ENCODE data around the gene PTMA.

PTMA gene

DNA sequence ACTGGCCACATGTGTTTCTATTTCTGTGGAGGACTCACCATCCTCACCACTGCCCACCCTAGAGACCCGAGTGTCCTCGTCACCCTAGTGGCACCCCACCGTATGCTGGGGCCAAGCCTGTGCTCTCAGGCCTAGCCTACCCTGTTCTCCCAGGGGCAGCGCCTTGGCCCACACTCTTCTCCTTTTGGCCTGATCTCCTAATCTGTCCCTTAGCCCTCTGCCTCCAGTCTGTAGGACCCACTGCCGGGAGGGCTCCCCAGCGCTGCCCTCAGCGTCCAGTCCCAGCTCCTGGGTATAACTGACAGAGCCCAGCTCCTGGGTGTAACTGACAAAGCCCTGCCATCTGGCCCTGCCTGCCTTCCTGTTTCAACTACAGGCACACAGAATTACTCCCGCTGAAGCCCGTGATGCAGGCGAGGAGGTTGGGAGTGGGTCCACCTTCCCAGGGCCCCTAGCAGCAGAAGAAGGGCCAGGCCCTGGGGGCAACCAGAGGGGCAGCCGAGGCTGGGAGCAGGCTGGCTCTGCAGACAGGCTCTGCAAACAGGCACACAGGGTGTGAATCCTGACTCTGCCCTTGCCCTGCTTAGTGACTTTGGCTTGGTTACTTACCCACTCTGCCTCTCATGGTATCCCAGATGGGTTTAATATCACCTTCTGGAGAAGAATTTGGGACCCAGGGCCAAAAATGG, 25.6 kb upstream of the PTMA start:
- Histone ChIP-seq H3K4me2 (ENCODE audit: low read depth, low read length) (no peak overlapping the region), H3F3A (ENCODE audit: insufficient read depth, low read length) (no peaks in the 10 kb centered on the region), H3K27ac (ENCODE audit: low read length) (no peak overlapping the region)

DNA sequence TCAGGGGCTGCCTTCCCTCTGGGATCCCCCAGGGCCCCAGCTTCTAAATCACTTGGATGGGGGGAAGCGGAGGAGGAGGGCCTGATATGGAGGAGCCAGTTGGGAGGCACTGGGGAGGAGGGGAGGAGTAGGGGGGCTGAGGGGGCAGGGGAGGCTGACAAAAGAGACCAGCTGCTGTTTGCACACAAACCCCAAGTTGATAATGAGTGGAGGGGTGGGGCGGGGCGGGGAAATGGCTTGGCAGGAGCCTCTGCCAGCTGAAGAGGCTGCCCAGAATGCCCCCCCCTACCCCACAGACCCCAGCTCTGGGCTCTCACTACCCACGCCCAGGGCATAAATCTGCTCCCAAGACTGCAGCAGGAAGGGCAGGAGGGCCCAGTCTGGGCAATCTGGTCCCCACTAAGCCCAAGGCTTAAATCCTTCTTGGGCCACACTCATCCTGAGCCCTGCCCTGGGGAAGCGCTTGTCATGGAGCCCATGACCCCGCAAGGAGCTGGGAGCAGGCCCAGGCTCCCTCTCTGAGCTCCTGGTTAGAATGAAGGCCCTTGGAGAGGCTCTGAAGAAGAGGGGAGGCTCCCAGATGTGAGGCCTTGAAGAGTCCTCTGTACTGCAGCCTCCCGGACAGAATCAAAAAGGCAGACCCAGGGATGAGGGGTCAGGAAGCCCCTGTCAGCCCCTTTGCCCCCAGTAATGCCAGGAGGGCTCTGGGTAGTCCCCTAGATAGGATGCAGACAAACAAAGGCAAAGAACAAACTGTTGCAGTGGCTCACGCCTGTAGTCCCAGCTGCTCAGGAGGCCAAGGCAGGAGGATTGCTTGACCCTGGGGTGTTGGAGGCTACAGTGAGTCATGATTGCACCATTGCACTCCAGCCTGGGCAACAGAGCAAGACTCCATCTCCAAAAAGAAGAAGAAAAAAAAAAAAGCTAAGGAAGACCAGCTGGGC, 24.8 kb upstream of the PTMA start:
- TF ChIP-seq EZH2phosphoT487 (IDR thresholded peaks at IDR 0.05; ENCODE audit: low read length) = no peak
- TF ChIP-seq, protein P1, sequence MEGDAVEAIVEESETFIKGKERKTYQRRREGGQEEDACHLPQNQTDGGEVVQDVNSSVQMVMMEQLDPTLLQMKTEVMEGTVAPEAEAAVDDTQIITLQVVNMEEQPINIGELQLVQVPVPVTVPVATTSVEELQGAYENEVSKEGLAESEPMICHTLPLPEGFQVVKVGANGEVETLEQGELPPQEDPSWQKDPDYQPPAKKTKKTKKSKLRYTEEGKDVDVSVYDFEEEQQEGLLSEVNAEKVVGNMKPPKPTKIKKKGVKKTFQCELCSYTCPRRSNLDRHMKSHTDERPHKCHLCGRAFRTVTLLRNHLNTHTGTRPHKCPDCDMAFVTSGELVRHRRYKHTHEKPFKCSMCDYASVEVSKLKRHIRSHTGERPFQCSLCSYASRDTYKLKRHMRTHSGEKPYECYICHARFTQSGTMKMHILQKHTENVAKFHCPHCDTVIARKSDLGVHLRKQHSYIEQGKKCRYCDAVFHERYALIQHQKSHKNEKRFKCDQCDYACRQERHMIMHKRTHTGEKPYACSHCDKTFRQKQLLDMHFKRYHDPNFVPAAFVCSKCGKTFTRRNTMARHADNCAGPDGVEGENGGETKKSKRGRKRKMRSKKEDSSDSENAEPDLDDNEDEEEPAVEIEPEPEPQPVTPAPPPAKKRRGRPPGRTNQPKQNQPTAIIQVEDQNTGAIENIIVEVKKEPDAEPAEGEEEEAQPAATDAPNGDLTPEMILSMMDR (IDR thresholded peaks at IDR 0.05; ENCODE audit: low read length) = no peak
- no peak for TF ChIP-seq EZH2 (optimal IDR thresholded peaks at IDR 0.05; ENCODE audit: low read depth, low read length)
- no peaks in the 10 kb centered on the region for H3K4me1 ChIP-seq (ENCODE audit: low read length)
- no peak for DNase-seq

More for the DNA sequence above, 25.6 kb upstream of the PTMA start:
- Histone ChIP-seq H2AFZ (ENCODE audit: low read length) (no peak overlapping the region), H3K4me1 (ENCODE audit: low read length) (no peaks in the 10 kb centered on the region), H4K20me1 (ENCODE audit: insufficient read depth, low read length) (no peaks in the 10 kb centered on the region), H3K79me2 (ENCODE audit: low read length) (no peaks in the 10 kb centered on the region), H3K27me3 (replicated peaks; ENCODE audit: insufficient read depth, low read length) (no peaks in the 10 kb centered on the region), H3K4me3 (ENCODE audit: low read length) (no peak overlapping the region), H3K36me3 (replicated peaks; ENCODE audit: insufficient read depth, low read length) (no peaks in the 10 kb centered on the region), H3K9me2 (replicated peaks; ENCODE audit: insufficient read depth, low read length) (no peaks in the 10 kb centered on the region), H3K9ac (ENCODE audit: low read length) (no peak overlapping the region), H3K9me3 (replicated peaks; ENCODE audit: insufficient read depth, low read length) (no peaks in the 10 kb centered on the region)
- TF ChIP-seq, protein P1 (IDR thresholded peaks at IDR 0.05; ENCODE audit: low read length) = no peak
- TF ChIP-seq EZH2 (optimal IDR thresholded peaks at IDR 0.05; ENCODE audit: low read depth, low read length) (no peak), EZH2phosphoT487 (IDR thresholded peaks at IDR 0.05; ENCODE audit: low read length) (no peak)
- DNase-seq = no peak

DNA sequence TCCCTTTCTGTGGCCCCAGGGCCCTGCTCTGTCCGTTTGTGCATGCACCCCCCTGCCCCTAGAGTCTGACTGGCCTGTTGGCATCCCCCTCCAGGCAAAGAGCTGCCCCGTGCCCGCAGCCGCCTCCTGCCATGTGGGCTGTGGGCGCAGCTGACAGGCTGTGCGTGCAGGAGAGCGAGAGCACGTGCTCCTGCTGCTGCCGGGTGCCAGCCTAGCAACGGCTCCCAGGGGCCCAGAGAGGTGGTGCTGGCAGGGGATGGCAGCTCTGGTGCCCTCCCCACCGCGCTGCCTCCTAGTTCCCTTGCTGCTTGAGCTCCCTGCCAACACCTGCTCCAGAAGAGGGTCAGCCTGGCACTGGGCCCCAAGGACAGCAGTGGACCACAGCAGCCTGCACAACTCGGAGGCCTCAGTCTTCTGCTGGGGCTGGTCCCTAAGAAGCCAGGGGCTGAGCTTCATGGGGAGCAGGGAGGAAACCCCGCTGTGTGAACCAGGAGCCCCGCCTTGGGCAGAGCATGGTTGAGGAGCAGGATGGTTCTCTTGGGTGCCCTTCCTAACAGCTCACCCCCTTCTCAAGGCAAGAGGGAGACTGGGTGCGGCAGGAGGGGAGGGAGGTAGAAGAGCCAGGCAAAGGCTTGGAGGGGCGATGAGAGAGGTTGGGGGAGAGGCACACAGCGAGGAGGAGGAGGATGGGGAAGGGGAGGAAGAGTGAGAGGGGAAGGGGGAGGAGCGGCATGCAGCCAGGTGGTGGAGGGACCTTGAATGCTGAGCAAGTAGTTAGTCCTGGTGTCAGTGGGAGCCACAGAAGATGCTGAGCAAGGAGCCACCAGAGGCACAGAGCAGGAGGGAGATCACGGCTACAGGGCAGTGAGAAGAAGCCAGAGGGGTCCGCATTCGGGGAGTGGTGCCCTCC, 23.8 kb upstream of the PTMA start:
- no peaks in the 10 kb centered on the region for H3K27me3 ChIP-seq (replicated peaks; ENCODE audit: insufficient read depth, low read length)
- TF ChIP-seq EZH2phosphoT487 (IDR thresholded peaks at IDR 0.05; ENCODE audit: low read length) = no peak
- no peak for TF ChIP-seq EZH2 (optimal IDR thresholded peaks at IDR 0.05; ENCODE audit: low read depth, low read length)
- TF ChIP-seq, protein P1 (IDR thresholded peaks at IDR 0.05; ENCODE audit: low read length) = no peak
- H3K4me2 ChIP-seq (ENCODE audit: low read depth, low read length) = no peak overlapping the region
- no peak overlapping the region for H3K4me3 ChIP-seq (ENCODE audit: low read length)
- no peaks in the 10 kb centered on the region for H3K36me3 ChIP-seq (replicated peaks; ENCODE audit: insufficient read depth, low read length)
- no peaks in the 10 kb centered on the region for H4K20me1 ChIP-seq (ENCODE audit: insufficient read depth, low read length)
- H2AFZ ChIP-seq (ENCODE audit: low read length) = no peak overlapping the region
- no peaks in the 10 kb centered on the region for H3K79me2 ChIP-seq (ENCODE audit: low read length)
- H3F3A ChIP-seq (ENCODE audit: insufficient read depth, low read length) = no peaks in the 10 kb centered on the region
- no peak overlapping the region for H3K27ac ChIP-seq (ENCODE audit: low read length)
- no peaks in the 10 kb centered on the region for H3K4me1 ChIP-seq (ENCODE audit: low read length)
- H3K9ac ChIP-seq (ENCODE audit: low read length) = no peak overlapping the region
- no peaks in the 10 kb centered on the region for H3K9me3 ChIP-seq (replicated peaks; ENCODE audit: insufficient read depth, low read length)
- H3K9me2 ChIP-seq (replicated peaks; ENCODE audit: insufficient read depth, low read length) = no peaks in the 10 kb centered on the region
- DNase-seq = no peak

More for the DNA sequence above, 24.8 kb upstream of the PTMA start:
- no peaks in the 10 kb centered on the region for H3K27me3 ChIP-seq (replicated peaks; ENCODE audit: insufficient read depth, low read length)
- H2AFZ ChIP-seq (ENCODE audit: low read length) = no peak overlapping the region
- no peak overlapping the region for H3K4me2 ChIP-seq (ENCODE audit: low read depth, low read length)
- no peaks in the 10 kb centered on the region for H3K36me3 ChIP-seq (replicated peaks; ENCODE audit: insufficient read depth, low read length)
- H4K20me1 ChIP-seq (ENCODE audit: insufficient read depth, low read length) = no peaks in the 10 kb centered on the region
- H3K9me3 ChIP-seq (replicated peaks; ENCODE audit: insufficient read depth, low read length) = no peaks in the 10 kb centered on the region
- H3K9ac ChIP-seq (ENCODE audit: low read length) = no peak overlapping the region
- H3K4me3 ChIP-seq (ENCODE audit: low read length) = no peak overlapping the region
- H3F3A ChIP-seq (ENCODE audit: insufficient read depth, low read length) = no peaks in the 10 kb centered on the region
- no peaks in the 10 kb centered on the region for H3K79me2 ChIP-seq (ENCODE audit: low read length)
- H3K9me2 ChIP-seq (replicated peaks; ENCODE audit: insufficient read depth, low read length) = no peaks in the 10 kb centered on the region
- no peak overlapping the region for H3K27ac ChIP-seq (ENCODE audit: low read length)

All from MM.1S (cell line).